Fibroblast of skin of left biceps (primary cell): ENCODE measurements around the gene UACA.
"Not testable (repeated sequence)": the region's sequence is repeated elsewhere in the genome, so short reads cannot be mapped to it uniquely, and the experiment has no call there.

ENCODE experiments used
- DNase-seq, 2 experiments: peaks; one replicate each; pipeline ENCODE4 v3.0.0-alpha.2; 2013; ENCODE audit warnings: low read depth in 2 of 2

Gene UACA

GRCh38 chr15:70757627-70758026 is 5.7 kb downstream of the UACA start:
- no peak for DNase-seq

- no peak for DNase-seq
Observed at GRCh38 chr15:70754862-70755261, 8.5 kb downstream of the UACA start.

DNA sequence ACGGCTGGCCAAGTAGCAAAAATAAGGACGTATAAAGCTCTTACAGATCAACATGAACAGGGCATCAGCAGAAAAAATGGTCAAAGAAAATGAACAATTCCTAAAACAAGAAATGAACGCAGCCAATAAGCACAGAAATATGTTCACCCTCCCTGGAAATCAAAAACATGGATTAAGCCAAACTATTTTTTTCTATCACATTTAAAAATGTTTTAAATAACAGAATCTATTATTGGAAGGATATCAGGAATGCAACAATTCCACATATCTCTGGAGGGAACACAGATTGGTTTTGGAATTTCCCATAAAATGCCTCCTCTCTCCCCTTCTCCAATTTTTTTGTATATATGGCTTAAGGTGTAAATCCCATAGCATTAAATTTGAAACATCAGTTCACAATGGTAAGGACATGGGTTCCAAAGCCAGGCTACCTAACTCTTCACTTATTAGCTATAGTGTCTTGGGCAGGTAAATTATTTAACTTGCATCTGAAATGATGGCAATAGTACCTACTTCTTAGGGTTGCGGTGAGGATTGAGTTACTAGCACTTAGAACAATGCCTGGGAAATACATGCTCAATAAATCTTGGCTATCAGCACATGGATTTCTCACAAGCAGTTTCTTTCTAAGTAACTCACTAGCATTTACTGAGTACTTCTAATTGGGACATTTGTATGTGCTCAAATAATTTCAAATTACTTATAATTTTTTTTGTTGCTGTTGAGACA is 10.1 kb downstream of the UACA start:
- no peak for DNase-seq

GRCh38 chr15:70752193-70752635 is 11.1 kb downstream of the UACA start:
- no peak for DNase-seq

DNA sequence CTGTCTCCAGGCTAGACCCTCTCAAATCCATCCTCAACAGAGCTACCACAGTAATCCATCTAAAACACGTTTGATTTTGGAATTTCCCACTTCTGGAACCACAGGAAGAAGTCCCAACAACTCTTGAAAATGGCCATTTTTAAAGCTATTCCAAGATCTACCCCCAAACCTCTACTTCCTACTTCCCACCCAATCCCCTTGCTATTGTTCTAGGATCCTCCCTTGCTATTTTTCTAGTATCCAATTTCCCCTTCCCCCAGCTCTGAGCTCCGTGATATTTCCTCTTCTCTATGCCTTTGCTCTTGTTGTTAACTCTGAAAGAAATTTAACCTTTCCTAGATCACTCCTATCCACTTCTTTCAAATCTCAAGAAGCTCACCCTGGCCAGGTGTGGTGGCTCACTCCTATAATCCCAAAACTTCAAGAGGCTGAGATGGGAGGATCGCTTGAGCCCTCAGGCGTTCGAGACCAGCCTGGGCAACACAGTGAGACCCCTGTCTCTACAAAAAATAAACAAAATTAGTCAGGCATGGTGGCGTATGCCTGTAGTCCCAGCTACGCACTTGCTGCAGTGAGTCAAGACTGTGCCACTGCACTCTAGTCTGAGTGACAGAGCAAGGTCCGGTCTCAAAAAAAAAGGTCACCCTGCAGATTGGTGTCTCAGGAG is 13.0 kb downstream of the UACA start:
- no peak for DNase-seq

- DNase-seq, result no peak
Observed at GRCh38 chr15:70748281-70748747, 15.0 kb downstream of the UACA start.

DNA sequence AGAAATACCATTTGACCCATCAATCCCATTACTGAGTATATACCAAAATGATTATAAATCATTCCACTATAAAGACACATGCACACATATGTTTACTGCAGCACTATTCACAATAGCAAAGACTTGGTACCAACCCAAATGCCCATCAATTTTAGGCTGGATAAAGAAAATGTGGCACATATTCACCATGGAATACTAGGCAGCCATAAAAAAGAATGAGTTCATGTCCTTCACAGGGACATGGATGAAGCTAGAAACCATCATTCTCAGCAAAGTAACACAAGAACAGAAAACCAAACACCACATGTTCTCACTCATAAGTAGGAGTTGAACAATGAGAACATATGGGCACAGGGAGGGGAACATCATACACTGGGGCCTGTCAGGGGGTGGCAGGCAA is 16.8 kb downstream of the UACA start:
- not testable (repeated sequence) for DNase-seq

- DNase-seq, result no peak
Observed at GRCh38 chr15:70742928-70743327, 20.4 kb downstream of the UACA start.

- DNase-seq, result peak in 1 of 2 experiments; percentile 5
Observed at GRCh38 chr15:70741677-70742293, 21.6 kb downstream of the UACA start.

DNA sequence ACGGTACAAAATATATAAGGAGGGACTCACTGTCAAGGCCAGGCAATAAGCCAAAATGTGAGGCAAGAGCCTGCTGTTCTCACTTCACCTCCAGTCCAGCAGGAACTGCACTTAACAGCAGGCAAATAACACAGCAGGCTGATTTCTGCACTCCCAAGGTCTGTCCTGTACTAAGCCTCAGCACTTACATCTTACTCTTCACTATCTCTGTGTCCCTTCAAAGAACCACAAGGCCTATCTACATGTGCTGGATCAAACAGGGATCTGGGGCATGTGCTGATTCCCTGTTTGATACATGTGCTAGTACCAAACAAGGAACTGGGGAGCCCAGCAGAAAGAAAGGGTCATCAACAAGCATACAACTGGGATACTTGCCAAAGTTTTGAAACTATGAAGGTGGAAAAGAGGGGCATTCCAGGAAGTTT is 22.2 kb downstream of the UACA start:
- DNase-seq, result peak; percentile 67 to 69

GRCh38 chr15:70735040-70735439 is 28.3 kb downstream of the UACA start:
- not testable (repeated sequence) for DNase-seq

DNA sequence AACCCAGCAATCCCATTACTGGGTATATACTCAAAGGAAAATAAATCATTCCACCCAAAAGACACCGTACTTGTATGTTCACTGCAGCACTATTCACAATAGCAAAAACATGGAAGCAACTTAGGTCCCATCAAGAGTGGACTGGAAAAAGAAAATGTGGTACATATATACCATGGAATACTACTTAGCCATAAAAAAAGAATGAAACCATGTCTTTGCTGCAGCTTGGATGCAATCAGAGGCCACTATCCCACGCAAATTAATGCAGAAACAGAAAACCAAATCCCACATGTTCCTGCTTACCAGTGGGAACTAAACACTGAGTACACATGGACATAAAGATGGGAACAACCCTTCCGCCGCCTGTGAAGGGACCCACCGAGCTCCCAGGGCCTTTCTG is 34.2 kb downstream of the UACA start:
- no peak for DNase-seq

DNA sequence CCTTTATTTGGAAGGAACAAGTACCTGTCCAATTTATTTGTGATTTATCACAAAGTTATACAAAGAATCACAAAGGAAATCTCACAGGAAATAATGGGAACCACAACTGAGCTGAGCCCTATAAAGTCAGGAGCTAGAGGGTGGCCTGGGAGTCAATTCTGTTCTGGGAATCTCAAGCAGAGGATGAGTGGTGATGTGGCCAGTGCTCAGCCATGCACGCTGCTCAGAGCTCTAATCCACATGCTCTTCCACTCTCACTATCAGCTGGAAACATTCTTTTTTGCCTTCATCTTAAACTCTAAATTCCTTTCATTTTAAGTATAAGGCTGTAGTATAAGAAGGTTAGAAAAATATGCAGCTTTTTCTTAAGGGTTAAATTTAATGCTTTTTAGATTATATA is 36.6 kb downstream of the UACA start:
- no peak for DNase-seq

DNA sequence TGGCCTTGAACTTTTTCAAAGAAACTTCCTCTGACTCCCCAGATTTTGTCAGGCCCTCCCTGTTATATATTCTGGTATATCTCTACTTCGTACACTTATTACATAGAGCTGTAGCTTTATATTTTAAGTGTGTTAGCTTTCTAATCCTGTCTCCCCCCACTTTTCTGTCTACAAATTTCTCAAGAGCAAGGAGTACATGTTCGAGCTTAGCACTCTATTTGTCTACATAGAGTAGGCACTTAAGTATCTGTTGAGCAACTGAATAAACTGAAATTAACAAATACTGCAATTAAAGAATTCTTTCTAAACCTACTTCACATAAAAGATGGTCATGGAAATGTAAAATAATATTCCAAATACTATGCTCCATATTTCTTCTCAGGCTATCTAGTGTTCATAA is 39.4 kb downstream of the UACA start:
- DNase-seq, result no peak

- no peak for DNase-seq
Observed at GRCh38 chr15:70723122-70723422, 40.3 kb downstream of the UACA start.

DNA sequence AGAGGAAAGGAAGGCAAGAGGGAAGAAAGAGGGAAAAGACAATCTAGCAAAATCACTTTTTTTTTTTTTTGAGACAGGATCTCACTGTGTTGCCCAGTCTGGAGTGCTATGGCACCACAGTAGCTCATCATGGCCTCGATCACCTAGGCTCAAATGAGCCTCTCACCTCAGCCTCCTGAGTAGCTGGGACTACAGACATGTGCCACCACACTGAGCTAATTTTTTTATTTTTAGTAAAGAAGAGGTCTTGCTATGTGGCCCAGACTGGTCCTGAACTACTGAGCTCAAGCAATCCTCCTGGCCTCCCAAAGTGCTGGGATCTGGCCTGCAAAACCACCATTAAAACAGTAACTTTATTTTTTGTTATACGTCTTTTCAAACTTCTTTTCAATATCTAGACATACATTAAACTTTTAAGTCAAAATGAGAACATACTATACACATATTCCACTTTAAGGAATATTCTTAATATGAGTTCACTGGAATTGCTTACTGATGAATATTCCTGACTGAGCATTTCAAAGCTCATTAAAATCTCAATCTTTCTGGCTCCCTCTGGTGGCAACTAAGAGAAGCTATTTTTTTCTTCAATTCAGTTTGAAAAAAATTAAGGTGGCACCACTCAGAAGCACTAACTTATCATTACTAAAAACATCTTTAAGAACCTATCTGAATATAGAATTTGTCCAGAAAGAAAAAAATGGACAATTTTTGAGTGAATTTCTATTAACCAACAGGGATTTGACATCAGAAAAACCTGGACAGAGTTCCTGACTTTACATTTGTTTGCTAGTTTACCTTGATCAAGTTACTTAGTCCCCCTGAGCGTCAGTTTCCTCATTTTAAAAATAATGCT is 40.9 kb downstream of the UACA start:
- no peak for DNase-seq

DNA sequence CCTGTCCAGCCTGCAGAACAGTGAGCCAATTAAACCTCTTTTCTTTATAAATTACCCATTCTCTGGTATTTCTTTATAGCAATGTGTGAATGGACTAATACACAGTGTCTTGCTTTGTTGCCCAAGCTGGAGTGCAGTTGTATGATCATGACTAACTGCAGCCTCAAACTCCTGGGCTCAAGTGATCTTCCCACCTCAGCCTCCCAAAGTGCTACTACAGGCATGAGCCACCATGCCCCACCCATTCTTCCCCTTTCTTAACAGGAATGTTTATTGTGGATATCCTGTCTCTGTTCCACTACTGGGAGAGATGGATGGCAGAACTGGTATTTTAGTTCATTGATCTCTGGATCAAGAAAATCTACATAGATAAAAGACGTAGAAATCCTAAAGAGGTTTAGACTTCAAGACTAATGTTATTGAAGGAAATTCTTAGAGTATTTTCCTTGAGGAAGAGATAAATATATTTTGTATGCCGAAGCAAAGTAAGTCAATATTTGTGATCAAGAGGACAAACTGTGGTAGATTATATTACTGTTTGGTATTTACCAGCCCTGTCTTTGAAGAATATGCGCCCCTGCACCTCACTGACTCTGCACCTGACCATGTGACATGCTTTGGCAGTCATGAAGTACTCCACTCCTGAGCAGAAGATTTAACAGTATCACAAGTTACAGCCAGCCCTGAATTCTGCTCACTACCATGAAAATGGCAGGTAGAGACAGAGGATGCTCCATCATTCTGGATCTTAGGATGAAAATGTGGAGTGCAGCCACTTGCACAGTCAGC is 42.9 kb downstream of the UACA start:
- DNase-seq, result no peak

DNA sequence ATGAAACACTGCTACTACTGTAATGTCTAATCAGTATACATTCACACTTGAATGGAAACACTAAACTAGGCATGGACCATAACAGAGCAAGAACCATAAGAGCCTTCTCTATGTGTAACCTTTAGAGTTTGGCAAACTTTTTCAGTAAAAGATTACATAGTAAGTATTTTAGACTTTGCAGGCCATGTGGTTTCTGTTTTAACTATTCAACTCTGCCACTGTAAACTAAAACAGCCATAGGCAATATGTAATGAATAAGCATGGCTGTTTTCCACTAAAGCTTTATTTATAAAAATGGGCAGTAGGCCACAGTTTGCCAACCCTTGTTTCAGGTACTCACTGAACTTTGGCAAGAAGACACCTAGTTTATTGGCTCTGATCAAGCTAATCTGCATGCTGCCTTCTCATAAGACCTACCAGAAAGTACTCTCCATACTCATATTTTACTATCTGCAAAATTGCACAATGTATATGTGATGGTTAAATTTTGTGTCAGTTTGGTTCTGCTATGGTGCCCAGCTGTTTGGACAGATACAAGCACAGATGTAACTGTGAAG is 46.0 kb downstream of the UACA start:
- DNase-seq, result no peak

DNA sequence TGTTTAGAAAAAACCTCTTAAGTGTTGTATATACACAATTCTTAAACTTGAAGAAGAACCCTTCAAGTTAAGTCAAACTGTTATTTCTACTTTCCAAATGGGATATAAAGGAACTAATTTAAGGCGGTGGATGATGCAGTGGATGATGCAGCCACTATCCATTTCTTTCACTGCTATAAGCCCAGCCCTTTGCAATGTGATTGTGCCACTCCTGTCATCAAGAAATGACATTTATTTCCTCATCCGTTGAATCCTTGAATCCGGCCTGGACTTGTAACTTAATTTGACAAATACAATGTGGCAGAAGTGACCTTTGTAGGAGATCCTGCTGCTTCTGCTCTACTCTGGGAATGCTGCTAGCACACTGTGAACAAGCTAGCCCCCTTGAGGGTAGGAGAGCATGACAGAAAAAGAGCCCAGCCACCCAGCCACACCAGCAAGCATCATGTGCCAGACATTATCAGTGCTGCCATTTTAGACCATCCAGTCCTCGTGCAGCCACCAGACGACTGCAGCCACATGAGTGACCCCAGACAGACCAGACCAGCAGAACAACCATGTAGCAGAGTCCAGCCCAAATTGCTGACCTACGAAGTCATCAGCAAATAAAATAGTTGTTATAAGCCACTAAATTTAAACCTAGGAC is 47.4 kb downstream of the UACA start:
- no peak for DNase-seq

GRCh38 chr15:70714565-70714964 is 48.8 kb downstream of the UACA start:
- no peak for DNase-seq
